Measurements from ENCODE around the gene ADAMTSL3. TPM values are rescaled to one million over a fixed set of nuclear protein-coding genes. Genes with fewer than 3 reads are reported as not detected.
"Not testable (repeated sequence)": the region's sequence is repeated elsewhere in the genome, so short reads cannot be mapped to it uniquely, and the experiment has no call there.

Gene ADAMTSL3
- total and polyA plus RNA-seq, 2 experiments from 2014 or later: 0.61 to 0.87 TPM

- TF ChIP-seq EZH2phosphoT487 (IDR thresholded peaks at IDR 0.05; ENCODE audit: unreplicated experiment) (no peak), POLR2AphosphoS5 (IDR thresholded peaks at IDR 0.05; ENCODE audit: low read depth) (peak; percentile 20; the same call in 1 of the 2 replicates)
- Histone ChIP-seq H3K4me3 (peak overlapping the region; percentile 81), H4K20me1 (replicated peaks; ENCODE audit: insufficient read depth) (no peaks in the 10 kb centered on the region), H3K27ac (ENCODE audit: low read depth) (no peak overlapping the region), H3K4me1 (ENCODE audit: insufficient read depth) (no peaks in the 10 kb centered on the region), H3K9me2 (ENCODE audit: insufficient read depth) (no peaks in the 10 kb centered on the region), H3K27me3 (ENCODE audit: insufficient read depth) (peaks cover 39% of the 10 kb centered on the region), H2AFZ (peak overlapping the region; percentile 88), H3K36me3 (ENCODE audit: insufficient read depth) (no peaks in the 10 kb centered on the region), H3F3A (replicated peaks; ENCODE audit: low read depth) (no peaks in the 10 kb centered on the region), H3K4me2 (peak overlapping the region; percentile 91), H3K79me2 (replicated peaks; ENCODE audit: insufficient read depth) (no peaks in the 10 kb centered on the region)
- H3K36me3 Mint-ChIP-seq (ENCODE audit: low read depth): no peaks in the 10 kb centered on the region
- H3K27ac Mint-ChIP-seq: no peak overlapping the region
- ATAC-seq: peak; percentile 95
- H3K4me3 Mint-ChIP-seq: peak overlapping the region; percentile 89
- no peaks in the 10 kb centered on the region; the same call in 1 of the 3 replicates for H3K4me1 Mint-ChIP-seq
- DNase-seq (ENCODE audit: low spot score): peak; percentile 85
- H3K27me3 Mint-ChIP-seq (ENCODE audit: insufficient read depth, low read depth, poor library complexity): peaks cover 19% of the 10 kb centered on the region
- no peaks in the 10 kb centered on the region for H3K9me3 Mint-ChIP-seq
Observed at GRCh38 chr15:84079885-84080777, 426.2 kb downstream of the ADAMTSL3 start.

DNA sequence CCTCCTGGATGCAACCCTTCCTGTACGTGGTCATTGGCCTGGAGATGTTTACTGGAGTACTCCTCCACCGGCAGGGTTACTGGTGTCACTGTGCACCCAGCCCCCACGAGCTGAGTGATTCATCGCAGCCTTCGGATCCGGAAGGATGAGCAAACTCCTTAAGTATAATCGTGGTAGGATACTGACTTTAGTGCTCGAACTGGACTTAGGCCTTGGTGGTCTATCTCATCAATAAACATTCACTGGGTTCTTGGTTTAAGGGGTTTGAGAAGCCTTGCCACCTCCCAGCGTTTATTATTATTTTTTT, 426.8 kb downstream of the ADAMTSL3 start:
- not testable (repeated sequence) for H3K4me1 ChIP-seq (ENCODE audit: insufficient read depth); H3K79me2 ChIP-seq (replicated peaks; ENCODE audit: insufficient read depth); H3K27ac ChIP-seq (ENCODE audit: low read depth); H3K27ac Mint-ChIP-seq; H3K36me3 Mint-ChIP-seq (ENCODE audit: low read depth); H3F3A ChIP-seq (replicated peaks; ENCODE audit: low read depth); H3K9me2 ChIP-seq (ENCODE audit: insufficient read depth); H4K20me1 ChIP-seq (replicated peaks; ENCODE audit: insufficient read depth); H3K36me3 ChIP-seq (ENCODE audit: insufficient read depth); H3K9me3 Mint-ChIP-seq; H3K4me1 Mint-ChIP-seq; DNase-seq (ENCODE audit: low spot score); ATAC-seq
- Mint-ChIP-seq H3K4me3 (peak overlapping the region; percentile 89), H3K27me3 (ENCODE audit: insufficient read depth, low read depth, poor library complexity) (peaks cover 19% of the 10 kb centered on the region)
- peak overlapping the region; percentile 81 for H3K4me3 ChIP-seq
- H2AFZ ChIP-seq: peak overlapping the region; percentile 88
- peak overlapping the region; percentile 91 for H3K4me2 ChIP-seq
- peaks cover 39% of the 10 kb centered on the region for H3K27me3 ChIP-seq (ENCODE audit: insufficient read depth)

- H3K27me3 ChIP-seq (ENCODE audit: insufficient read depth): peaks cover 39% of the 10 kb centered on the region
- H3K27ac Mint-ChIP-seq: no peak overlapping the region
- no peak overlapping the region for H2AFZ ChIP-seq
- no peaks in the 10 kb centered on the region for H4K20me1 ChIP-seq (replicated peaks; ENCODE audit: insufficient read depth)
- no peak overlapping the region for H3K4me3 Mint-ChIP-seq
- no peaks in the 10 kb centered on the region for H3F3A ChIP-seq (replicated peaks; ENCODE audit: low read depth)
- peaks cover 19% of the 10 kb centered on the region for H3K27me3 Mint-ChIP-seq (ENCODE audit: insufficient read depth, low read depth, poor library complexity)
- no peaks in the 10 kb centered on the region for H3K36me3 Mint-ChIP-seq (ENCODE audit: low read depth)
- no peak for TF ChIP-seq ZNF114 (CRISPR knock-in tag; IDR thresholded peaks at IDR 0.05)
- TF ChIP-seq ETS1 (IDR thresholded peaks at IDR 0.05): no peak
- TF ChIP-seq EZH2phosphoT487 (IDR thresholded peaks at IDR 0.05; ENCODE audit: unreplicated experiment): no peak
- TF ChIP-seq STAT1 (IDR thresholded peaks at IDR 0.05; ENCODE audit: unreplicated experiment): no peak
- no peak for TF ChIP-seq ZNF331 (CRISPR knock-in tag; IDR thresholded peaks at IDR 0.05; ENCODE audit: low read depth)
- H3K4me2 ChIP-seq: no peak overlapping the region
- H3K79me2 ChIP-seq (replicated peaks; ENCODE audit: insufficient read depth): no peaks in the 10 kb centered on the region
- no peaks in the 10 kb centered on the region for H3K4me1 ChIP-seq (ENCODE audit: insufficient read depth)
- DNase-seq (ENCODE audit: low spot score) (no peak), ATAC-seq (no peak)
- H3K9me3 Mint-ChIP-seq: no peaks in the 10 kb centered on the region
- no peaks in the 10 kb centered on the region for H3K36me3 ChIP-seq (ENCODE audit: insufficient read depth)
- no peak overlapping the region for H3K4me3 ChIP-seq
- H3K27ac ChIP-seq (ENCODE audit: low read depth): no peak overlapping the region
- no peaks in the 10 kb centered on the region; the same call in 1 of the 3 replicates for H3K4me1 Mint-ChIP-seq
- no peaks in the 10 kb centered on the region for H3K9me2 ChIP-seq (ENCODE audit: insufficient read depth)
Observed at GRCh38 chr15:84081391-84082168, 427.7 kb downstream of the ADAMTSL3 start.
